Stomach (tissue), 9 donors: ENCODE data around the gene SLC29A2. TPM values are rescaled to one million over a fixed set of nuclear protein-coding genes. Genes with fewer than 3 reads are reported as not detected.
"Not testable (repeated sequence)": the region's sequence is repeated elsewhere in the genome, so short reads cannot be mapped to it uniquely, and the experiment has no call there.

Experiments
- DNase-seq, 2 donors: peaks; one replicate each; pipeline versions ENCODE4 v3.0.0 to v3.0.0-alpha.2; 2013 to 2019
- H3K27ac ChIP-seq, 5 donors: fragments of 200-600 bp in 4 of 5; sonication (generic) in 4 of 5; one replicate each; pipeline ENCODE4 v1.5.1; 2013 to 2019; ENCODE audit warnings: mild to moderate bottlenecking in 1 of 5, moderate library complexity in 1 of 5
- H3K27me3 ChIP-seq, 3 donors: fragments of 200-600 bp; sonication (generic); one replicate each; pipeline ENCODE4 v1.5.1; 2017 to 2019; ENCODE audit warnings: mixed run types in 1 of 3
- H3K36me3 ChIP-seq, 4 donors: fragments of 200-600 bp; sonication (generic); 1 replicate in 3 of 4; 2 replicates in 1 of 4; pipeline ENCODE4 v1.5.1; 2016 to 2019
- H3K4me1 ChIP-seq, 4 donors: fragments of 200-600 bp; sonication (generic); one replicate each; pipeline ENCODE4 v1.5.1; 2016 to 2019
- H3K4me3 ChIP-seq, 4 donors: fragments of 200-600 bp; sonication (generic) in 3 of 4; one replicate each; pipeline ENCODE4 v1.5.1; 2016 to 2019; ENCODE audit warnings: mild to moderate bottlenecking in 1 of 4
- H3K9me3 ChIP-seq, 4 donors: fragments of 200-600 bp; sonication (generic); one replicate each; pipeline ENCODE4 v1.5.1; 2016 to 2019
- EP300 ChIP-seq: sonication (generic); formaldehyde crosslinking; IDR thresholded peaks from one replicate; pipeline ENCODE4 v1.6.1; 2017; ENCODE audit warnings: antibody characterized with exemption
- POLR2A ChIP-seq, 4 donors: fragments of 450-650 bp; IDR thresholded peaks; one replicate each; pipeline ENCODE4 v1.6.1; 2016; ENCODE audit warnings: antibody characterized with exemption in 4 of 4, control low read depth in 2 of 4, mild to moderate bottlenecking in 1 of 4, moderate library complexity in 1 of 4
- POLR2AphosphoS5 ChIP-seq, 3 donors: sonication (generic); formaldehyde crosslinking; IDR thresholded peaks; one replicate each; pipeline ENCODE4 v1.6.1; 2016; ENCODE audit warnings: antibody characterized with exemption in 3 of 3
- WGBS, 5 donors: extraction: QIAGEN DNeasy Blood & Tissue Kit in 3 of 5; methylation state at CpG; one replicate each; pipeline versions ENCODE4 v1.1.5 to v1.1.7; 2013 to 2018; 5-methylcytosine and 5-hydroxymethylcytosine counted together
- intact Hi-C: fragments of 100-400 bp; cut with DNase I; formaldehyde crosslinking; loops from one replicate; pipeline ENCODE4 v1.15.1; 2023; ENCODE audit warnings: low total_unique reads
- polyA plus RNA-seq, 3 donors: library from polyadenylated mRNA; stranded (reverse); fragments of 200-250 nt; gene quantifications; one replicate each; pipeline ENCODE4 v1.2.3, GENCODE V29; 2013
- total RNA-seq, 5 donors: library from RNA; depleted of rRNA; stranded (reverse); fragments of >200 nt; gene quantifications; one replicate each; pipeline versions ENCODE4 v1.1.0 to v1.2.3, GENCODE V29; 2014 to 2016
- TF ChIP-seq, protein P1 (sequence below), 7 experiments: fragments of 450-650 bp in 4 of 7; fragments of 200-600 bp in 3 of 7; sonication (generic) in 3 of 7; IDR thresholded peaks; one replicate each; pipeline ENCODE4 v1.5.1; 2016 to 2019; ENCODE audit warnings: antibody characterized with exemption in 7 of 7, control low read depth in 2 of 7, mild to moderate bottlenecking in 1 of 7
- donor health status: healthy with polysubstance abuse.
- donor health status: Bipolar disorder and iron deficiency.
- donor health status: healthy.

SLC29A2 gene
- total and polyA plus RNA-seq, 8 donors = 2.0 to 14.3 (median 6.4) TPM

DNA sequence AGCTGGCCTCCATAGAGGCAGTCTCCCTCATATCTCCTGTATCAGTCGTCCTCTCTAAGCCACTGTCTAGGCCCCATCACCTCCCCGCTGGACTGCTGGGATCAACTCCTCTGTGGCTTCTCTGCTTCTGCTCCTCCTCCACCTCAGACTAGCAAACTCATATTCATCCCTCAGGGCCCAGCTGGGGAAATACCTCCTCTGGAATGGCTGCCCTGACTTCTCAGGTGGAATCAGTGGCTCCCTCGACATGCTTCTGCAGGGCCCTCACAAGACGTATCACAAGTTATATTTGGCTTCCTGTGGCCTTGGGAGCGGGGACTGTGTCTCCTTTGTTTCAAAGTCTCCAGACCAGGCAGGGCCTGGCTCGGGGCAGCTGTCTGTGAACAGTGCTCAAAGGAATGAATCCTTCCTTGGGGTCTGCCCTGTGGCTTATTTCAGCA, 10.0 kb downstream of the SLC29A2 start:
- TF ChIP-seq EP300 (no peak), POLR2AphosphoS5 (IDR thresholded peaks at IDR 0.05) (no peak), POLR2A (IDR thresholded peaks at IDR 0.05) (no peak)
- TF ChIP-seq, protein P1, sequence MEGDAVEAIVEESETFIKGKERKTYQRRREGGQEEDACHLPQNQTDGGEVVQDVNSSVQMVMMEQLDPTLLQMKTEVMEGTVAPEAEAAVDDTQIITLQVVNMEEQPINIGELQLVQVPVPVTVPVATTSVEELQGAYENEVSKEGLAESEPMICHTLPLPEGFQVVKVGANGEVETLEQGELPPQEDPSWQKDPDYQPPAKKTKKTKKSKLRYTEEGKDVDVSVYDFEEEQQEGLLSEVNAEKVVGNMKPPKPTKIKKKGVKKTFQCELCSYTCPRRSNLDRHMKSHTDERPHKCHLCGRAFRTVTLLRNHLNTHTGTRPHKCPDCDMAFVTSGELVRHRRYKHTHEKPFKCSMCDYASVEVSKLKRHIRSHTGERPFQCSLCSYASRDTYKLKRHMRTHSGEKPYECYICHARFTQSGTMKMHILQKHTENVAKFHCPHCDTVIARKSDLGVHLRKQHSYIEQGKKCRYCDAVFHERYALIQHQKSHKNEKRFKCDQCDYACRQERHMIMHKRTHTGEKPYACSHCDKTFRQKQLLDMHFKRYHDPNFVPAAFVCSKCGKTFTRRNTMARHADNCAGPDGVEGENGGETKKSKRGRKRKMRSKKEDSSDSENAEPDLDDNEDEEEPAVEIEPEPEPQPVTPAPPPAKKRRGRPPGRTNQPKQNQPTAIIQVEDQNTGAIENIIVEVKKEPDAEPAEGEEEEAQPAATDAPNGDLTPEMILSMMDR (IDR thresholded peaks at IDR 0.05) = no peak
- peaks cover 0 to 14% (median 9%) of the 10 kb centered on the region in 4 donors for H3K4me1 ChIP-seq
- WGBS, 5 donors = 41 to 68% (median 55%) methylated on average over 6 of the region's 6 CpGs
- no peak overlapping the region for H3K27ac ChIP-seq
- no peak overlapping the region for H3K4me3 ChIP-seq
- DNase-seq = no peak
- peaks cover 0 to 22% (median 17%) of the 10 kb centered on the region in 4 donors for H3K36me3 ChIP-seq
- intact Hi-C loops = no loop called here
- no peaks in the 10 kb centered on the region for H3K27me3 ChIP-seq
- no peaks in the 10 kb centered on the region for H3K9me3 ChIP-seq

- Histone ChIP-seq H3K4me1 (peaks cover 0 to 14% (median 9%) of the 10 kb centered on the region in 4 donors), H3K27ac (no peak overlapping the region), H3K9me3 (no peaks in the 10 kb centered on the region), H3K36me3 (peaks cover 0 to 22% (median 17%) of the 10 kb centered on the region in 4 donors), H3K4me3 (no peak overlapping the region), H3K27me3 (no peaks in the 10 kb centered on the region)
- 89 to 93% (median 92%) methylated on average over 15 of the region's 15 CpGs for WGBS, 5 donors
- TF ChIP-seq POLR2A (IDR thresholded peaks at IDR 0.05) = no peak
- no peak for TF ChIP-seq POLR2AphosphoS5 (IDR thresholded peaks at IDR 0.05)
- TF ChIP-seq, protein P1 (IDR thresholded peaks at IDR 0.05) = no peak
- no peak for TF ChIP-seq EP300
- intact Hi-C loops = no loop called here
- DNase-seq = no peak
Observed at GRCh38 chr11:66360406-66361073, 11.0 kb downstream of the SLC29A2 start.

DNA sequence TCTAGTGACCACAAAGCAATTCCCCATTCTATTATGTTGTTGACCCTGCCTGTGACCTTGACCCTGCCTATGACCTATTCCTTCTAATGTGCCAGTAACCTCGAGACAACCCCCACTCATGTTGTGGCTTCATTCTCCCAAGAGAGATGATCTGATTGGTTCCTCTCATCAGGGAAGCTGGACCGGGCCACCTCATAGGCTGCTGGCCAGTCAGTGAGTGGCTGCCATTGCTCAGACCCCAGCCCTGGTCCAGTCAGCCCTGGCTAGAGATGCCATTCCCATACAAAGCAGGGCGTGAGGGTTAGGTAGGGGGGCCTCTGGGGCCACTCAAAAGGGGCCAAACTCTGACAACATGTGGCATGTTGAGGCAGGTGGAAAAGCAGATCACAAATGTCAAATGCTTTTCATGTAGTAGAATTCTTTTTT, 11.9 kb downstream of the SLC29A2 start:
- WGBS, 5 donors = 53 to 73% (median 67%) methylated on average over 3 of the region's 3 CpGs
- DNase-seq = no peak
- H3K27me3 ChIP-seq = no peaks in the 10 kb centered on the region
- H3K4me1 ChIP-seq = peaks cover 0 to 19% (median 11%) of the 10 kb centered on the region in 4 donors
- no peaks in the 10 kb centered on the region for H3K9me3 ChIP-seq
- H3K36me3 ChIP-seq = peaks cover 0 to 22% (median 17%) of the 10 kb centered on the region in 4 donors
- H3K4me3 ChIP-seq = no peak overlapping the region
- H3K27ac ChIP-seq = no peak overlapping the region
- TF ChIP-seq, protein P1 (IDR thresholded peaks at IDR 0.05) = no peak
- TF ChIP-seq POLR2A (IDR thresholded peaks at IDR 0.05) (no peak), POLR2AphosphoS5 (IDR thresholded peaks at IDR 0.05) (no peak), EP300 (no peak)
- intact Hi-C loops = no loop called here

- intact Hi-C loops, H3K9me3 ChIP-seq, H3K27me3 ChIP-seq, H3K36me3 ChIP-seq, H3K4me3 ChIP-seq: not testable (repeated sequence)
- DNase-seq = peak in 1 of 2 donors; percentile 55
- Histone ChIP-seq H3K27ac (peak overlapping the region; percentile 75 to 94 (median 91)), H3K4me1 (peaks cover 15 to 52% (median 38%) of the 10 kb centered on the region in 4 donors)
- WGBS, 5 donors = 37 to 63% (median 48%) methylated on average over 8 of the region's 8 CpGs
Observed at GRCh38 chr11:66350560-66351235, 20.9 kb downstream of the SLC29A2 start.

GRCh38 chr11:66349084-66349386, 22.5 kb downstream of the SLC29A2 start:
- no peak for DNase-seq
- H3K36me3 ChIP-seq = peaks cover 0 to 3% (median 0%) of the 10 kb centered on the region in 4 donors

More at GRCh38 chr11:66349084-66349386, 22.5 kb downstream of the SLC29A2 start:
- H3K27me3 ChIP-seq = no peaks in the 10 kb centered on the region
- TF ChIP-seq EP300 = no peak
- TF ChIP-seq POLR2AphosphoS5 (IDR thresholded peaks at IDR 0.05) = no peak
- no peak for TF ChIP-seq POLR2A (IDR thresholded peaks at IDR 0.05)
- WGBS, 5 donors = 24 to 57% (median 47%) methylated on average over 2 of the region's 2 CpGs
- no peaks in the 10 kb centered on the region for H3K9me3 ChIP-seq
- peak overlapping the region in 3 of 4 donors; percentile 55 to 87 (median 79) for H3K4me3 ChIP-seq
- peaks cover 25 to 56% (median 47%) of the 10 kb centered on the region in 4 donors for H3K4me1 ChIP-seq
- intact Hi-C loops = no loop called here
- H3K27ac ChIP-seq = peak overlapping the region; percentile 88 to 96 (median 94)
